OCI-LY1 (cell line): ENCODE data around the gene CSMD2.

Experiments
- H2AFZ ChIP-seq: fragments of 200-600 bp; sonication (generic), shearing (Covaris generic); 2 replicates; pipeline ENCODE4 v1.6.0; 2014; ENCODE audit warnings: antibody characterized with exemption, mild to moderate bottlenecking, low read length
- H3F3A ChIP-seq: fragments of 200-600 bp; sonication (generic), shearing (Covaris generic); 2 replicates; pipeline ENCODE4 v1.6.0; 2014; ENCODE audit warnings: mild to moderate bottlenecking, antibody characterized with exemption, low read length, moderate library complexity; ENCODE audit not compliant: insufficient read depth
- H3K27ac ChIP-seq: fragments of 200-600 bp; sonication (generic); 2 replicates; pipeline ENCODE4 v1.5.1; 2014; ENCODE audit warnings: low read length, mixed run types, mild to moderate bottlenecking, low read depth; ENCODE audit not compliant: poor library complexity, severe bottlenecking
- H3K27me3 ChIP-seq: fragments of 200-600 bp; sonication (generic); 2 replicates; pipeline ENCODE4 v1.6.0; 2014; ENCODE audit warnings: antibody characterized with exemption, mild to moderate bottlenecking, low read length, moderate library complexity; ENCODE audit not compliant: insufficient read depth
- H3K36me3 ChIP-seq: fragments of 200-600 bp; sonication (generic); 2 replicates; pipeline ENCODE4 v1.6.1; 2014; ENCODE audit warnings: mild to moderate bottlenecking, antibody characterized with exemption, low read length, moderate library complexity, mixed read lengths; ENCODE audit not compliant: insufficient read depth
- H3K4me1 ChIP-seq: fragments of 200-600 bp; sonication (generic); 2 replicates; pipeline ENCODE4 v1.5.1; 2014; ENCODE audit warnings: mild to moderate bottlenecking, low read length, moderate library complexity; ENCODE audit not compliant: insufficient read depth, severe bottlenecking
- H3K4me2 ChIP-seq: fragments of 200-600 bp; sonication (generic), shearing (Covaris generic); 2 replicates; pipeline ENCODE4 v1.6.1; 2014; ENCODE audit warnings: low read length
- H3K4me3 ChIP-seq: fragments of 200-600 bp; sonication (generic); 2 replicates; pipeline ENCODE4 v1.5.1; 2014; ENCODE audit warnings: low read length, low read depth, mild to moderate bottlenecking, mixed read lengths; ENCODE audit not compliant: poor library complexity, severe bottlenecking
- H3K79me2 ChIP-seq: fragments of 200-600 bp; shearing (Covaris generic); 2 replicates; pipeline ENCODE4 v1.6.1; 2016; ENCODE audit warnings: mixed run types, low read length, mixed read lengths; ENCODE audit not compliant: insufficient read depth
- H3K9ac ChIP-seq: fragments of 200-600 bp; sonication (generic), shearing (Covaris generic); 2 replicates; pipeline ENCODE4 v1.6.1; 2014; ENCODE audit warnings: mild to moderate bottlenecking, low read length, mixed read lengths
- H3K9me2 ChIP-seq: fragments of 200-600 bp; sonication (generic), shearing (Covaris generic); 2 replicates; pipeline ENCODE4 v1.6.1; 2014; ENCODE audit warnings: low read depth, mild to moderate bottlenecking, low read length, mixed read lengths
- H3K9me3 ChIP-seq: fragments of 200-600 bp; shearing (Covaris generic); 2 replicates; pipeline ENCODE4 v1.6.1; 2014; ENCODE audit warnings: low read length, mixed read lengths
- H4K20me1 ChIP-seq: fragments of 200-600 bp; sonication (generic), shearing (Covaris generic); 2 replicates; pipeline ENCODE4 v1.6.0; 2016; ENCODE audit warnings: mild to moderate bottlenecking, low read length; ENCODE audit not compliant: insufficient read depth
- EZH2 ChIP-seq: fragments of 200-600 bp; sonication (generic), shearing (Covaris generic); IDR thresholded peaks from 2 replicates; pipeline ENCODE4 v1.8.0; 2017; ENCODE audit warnings: borderline replicate concordance, mixed run types, mild to moderate bottlenecking, antibody characterized with exemption, low read length, moderate library complexity, mixed read lengths
- TF ChIP-seq, protein P1 (sequence below): fragments of 200-600 bp; sonication (generic), shearing (Covaris generic); IDR thresholded peaks from 2 replicates; pipeline ENCODE4 v1.5.1; 2017; ENCODE audit warnings: mild to moderate bottlenecking, antibody characterized with exemption, low read length, moderate library complexity, mixed read lengths

The CSMD2 gene

DNA sequence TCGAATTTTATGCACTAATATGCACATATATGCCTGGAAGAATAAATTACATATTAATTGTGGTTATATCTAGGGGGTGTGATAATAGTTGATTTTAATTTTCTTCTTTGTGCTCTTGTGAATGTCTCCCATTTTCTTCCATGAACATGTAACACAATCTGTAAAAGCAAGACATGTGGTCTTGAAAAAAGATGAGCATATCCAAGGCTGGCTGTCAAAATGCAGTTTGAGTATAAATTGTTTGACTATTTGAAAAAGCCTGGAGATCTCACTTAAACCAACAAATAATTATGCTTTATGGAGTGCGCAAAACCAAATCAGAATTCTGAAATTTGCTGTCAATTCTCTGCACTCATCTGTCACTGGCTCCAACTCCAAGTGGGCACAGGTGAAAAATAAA, 157.3 kb downstream of the CSMD2 start:
- H3K79me2 ChIP-seq: no peaks in the 10 kb centered on the region

DNA sequence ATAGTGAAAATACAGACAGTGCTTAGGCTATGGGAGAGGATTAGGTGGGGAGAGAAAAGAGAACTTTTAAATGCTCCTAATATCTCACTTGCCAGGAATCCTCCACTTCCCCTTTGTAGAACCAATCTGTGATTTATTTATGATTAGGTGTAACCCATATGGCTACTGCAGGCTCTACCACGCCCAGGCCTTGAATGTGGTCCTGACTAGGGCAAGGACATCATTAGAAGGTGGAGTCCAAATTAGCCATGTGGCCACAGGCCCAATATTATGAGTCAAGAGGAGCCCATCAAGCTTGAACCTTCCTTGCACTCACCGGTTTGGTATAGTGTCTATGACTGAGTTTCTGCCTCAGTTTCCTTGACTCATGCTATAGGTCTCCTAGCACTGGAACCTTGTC, 159.7 kb downstream of the CSMD2 start:
- Histone ChIP-seq H3K9me3 (no peaks in the 10 kb centered on the region), H3K27me3 (no peaks in the 10 kb centered on the region), H3K9me2 (no peaks in the 10 kb centered on the region), H3K27ac (no peak overlapping the region), H3K4me3 (no peak overlapping the region), H3K4me1 (no peaks in the 10 kb centered on the region), H3K9ac (no peak overlapping the region), H3F3A (no peaks in the 10 kb centered on the region), H3K4me2 (no peak overlapping the region), H4K20me1 (no peaks in the 10 kb centered on the region), H3K36me3 (no peaks in the 10 kb centered on the region), H3K79me2 (no peaks in the 10 kb centered on the region), H2AFZ (no peak overlapping the region)
- TF ChIP-seq EZH2: no peak
- TF ChIP-seq, protein P1, sequence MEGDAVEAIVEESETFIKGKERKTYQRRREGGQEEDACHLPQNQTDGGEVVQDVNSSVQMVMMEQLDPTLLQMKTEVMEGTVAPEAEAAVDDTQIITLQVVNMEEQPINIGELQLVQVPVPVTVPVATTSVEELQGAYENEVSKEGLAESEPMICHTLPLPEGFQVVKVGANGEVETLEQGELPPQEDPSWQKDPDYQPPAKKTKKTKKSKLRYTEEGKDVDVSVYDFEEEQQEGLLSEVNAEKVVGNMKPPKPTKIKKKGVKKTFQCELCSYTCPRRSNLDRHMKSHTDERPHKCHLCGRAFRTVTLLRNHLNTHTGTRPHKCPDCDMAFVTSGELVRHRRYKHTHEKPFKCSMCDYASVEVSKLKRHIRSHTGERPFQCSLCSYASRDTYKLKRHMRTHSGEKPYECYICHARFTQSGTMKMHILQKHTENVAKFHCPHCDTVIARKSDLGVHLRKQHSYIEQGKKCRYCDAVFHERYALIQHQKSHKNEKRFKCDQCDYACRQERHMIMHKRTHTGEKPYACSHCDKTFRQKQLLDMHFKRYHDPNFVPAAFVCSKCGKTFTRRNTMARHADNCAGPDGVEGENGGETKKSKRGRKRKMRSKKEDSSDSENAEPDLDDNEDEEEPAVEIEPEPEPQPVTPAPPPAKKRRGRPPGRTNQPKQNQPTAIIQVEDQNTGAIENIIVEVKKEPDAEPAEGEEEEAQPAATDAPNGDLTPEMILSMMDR: no peak

More for the DNA sequence above, 157.3 kb downstream of the CSMD2 start:
- Histone ChIP-seq H3F3A (no peaks in the 10 kb centered on the region), H3K27ac (no peak overlapping the region), H4K20me1 (no peaks in the 10 kb centered on the region), H3K9me3 (no peaks in the 10 kb centered on the region), H3K9ac (no peak overlapping the region), H2AFZ (no peak overlapping the region), H3K4me2 (no peak overlapping the region), H3K4me1 (no peaks in the 10 kb centered on the region), H3K36me3 (no peaks in the 10 kb centered on the region), H3K27me3 (no peaks in the 10 kb centered on the region), H3K9me2 (no peaks in the 10 kb centered on the region), H3K4me3 (no peak overlapping the region)
- TF ChIP-seq EZH2: no peak
- TF ChIP-seq, protein P1: no peak

DNA sequence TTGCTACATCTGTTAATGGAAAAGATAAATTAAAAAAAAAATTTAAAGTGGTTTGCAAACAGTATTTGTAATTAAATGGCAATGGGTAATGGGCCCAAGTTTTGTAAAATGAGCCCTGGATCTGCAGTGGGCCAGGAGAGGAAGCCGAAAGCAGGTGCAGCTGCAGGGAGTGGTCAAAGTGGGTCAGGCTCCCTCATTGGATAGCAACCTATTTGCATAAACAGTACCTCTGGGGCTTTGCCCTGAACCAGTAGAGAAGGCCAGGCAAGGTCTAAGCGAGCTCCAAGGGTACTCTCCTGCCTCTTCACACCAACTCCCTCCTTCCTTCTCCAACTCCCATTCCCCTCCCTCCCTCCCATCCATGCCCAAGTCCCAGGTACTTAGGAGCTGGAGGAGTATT, 162.2 kb downstream of the CSMD2 start:
- Histone ChIP-seq H3K27ac (no peak overlapping the region), H3K9me3 (no peaks in the 10 kb centered on the region), H3K79me2 (no peaks in the 10 kb centered on the region)

More for the DNA sequence above, 162.2 kb downstream of the CSMD2 start:
- Histone ChIP-seq H2AFZ (no peak overlapping the region), H3K9ac (no peak overlapping the region), H3K4me1 (no peaks in the 10 kb centered on the region), H3K4me3 (no peak overlapping the region), H3K27me3 (no peaks in the 10 kb centered on the region), H3K4me2 (no peak overlapping the region), H4K20me1 (no peaks in the 10 kb centered on the region), H3K36me3 (no peaks in the 10 kb centered on the region), H3K9me2 (no peaks in the 10 kb centered on the region), H3F3A (no peaks in the 10 kb centered on the region)
- TF ChIP-seq, protein P1: no peak
- no peak for TF ChIP-seq EZH2
